GM12891 (cell line): ENCODE results near the gene MYL12B.

Experiments
- POLR2A ChIP-seq: IDR thresholded peaks from 2 replicates; pipeline ENCODE4 v1.6.1; 2011; ENCODE audit warnings: low read depth, low read length, control low read depth
- POLR2AphosphoS5 ChIP-seq: IDR thresholded peaks from 2 replicates; pipeline ENCODE4 v1.6.1; 2011; ENCODE audit warnings: low read depth, low read length, control low read depth

- TF ChIP-seq POLR2AphosphoS5 (no peak), POLR2A (no peak; the same call in 1 of the 2 replicates)
These were observed 4.3 kb upstream of the MYL12B start for GRCh38 chr18:3257627-3258120.
